ACHN (cell line): ENCODE measurements around the gene ANKRD27.
"Not testable (repeated sequence)": the region's sequence is repeated elsewhere in the genome, so short reads cannot be mapped to it uniquely, and the experiment has no call there.

Experiments used
- DNase-seq: peaks from one replicate; pipeline ENCODE4 v3.0.0-alpha.2; 2015
- in situ Hi-C: cut with HindIII; loops from 2 replicates; pipeline ENCODE4 v1.10.0; 2017; ENCODE audit warnings: low sequenced_read_pairs, low pct_ligation_motif_present, low pct_unique_long_range_greater_than_20kb

The ANKRD27 gene

GRCh38 chr19:32674931-32675719 lies at the start of gene ANKRD27:
Gene ANKRD27, minus strand, starts transcription at chr19:32675180. Its CDS starts 16,165 bp downstream, at chr19:32659015.
- in situ Hi-C loops: no loop called here
- DNase-seq: peak; percentile 97

GRCh38 chr19:32720936-32721250 lies 45.9 kb upstream of the ANKRD27 start:
- no peak for DNase-seq
- in situ Hi-C loops: no loop called here

GRCh38 chr19:32720216-32720935 lies 45.4 kb upstream of the ANKRD27 start:
- DNase-seq: no peak
- in situ Hi-C loops: no loop called here

GRCh38 chr19:32719611-32720059 lies 44.7 kb upstream of the ANKRD27 start, which contains the start of gene TDRD12:
Gene TDRD12, plus strand, starts transcription at chr19:32719767. Its CDS starts 306 bp downstream, at chr19:32720073.
- in situ Hi-C loops: no loop called here
- DNase-seq: no peak

GRCh38 chr19:32718286-32718685 lies 43.3 kb upstream of the ANKRD27 start:
- in situ Hi-C loops: no loop called here
- no peak for DNase-seq

- no peak for DNase-seq
- in situ Hi-C loops: no loop called here
These were observed 42.5 kb upstream of the ANKRD27 start for GRCh38 chr19:32717496-32717895.

- in situ Hi-C loops: not testable (repeated sequence)
These were observed 41.2 kb upstream of the ANKRD27 start for GRCh38 chr19:32716203-32716602.

GRCh38 chr19:32711747-32712146 lies 36.8 kb upstream of the ANKRD27 start:
- no peak for DNase-seq
- in situ Hi-C loops: no loop called here

More at GRCh38 chr19:32716203-32716602, 41.2 kb upstream of the ANKRD27 start:
- DNase-seq: not testable (repeated sequence)

GRCh38 chr19:32709032-32709431 lies 34.1 kb upstream of the ANKRD27 start:
- in situ Hi-C loops: no loop called here
- no peak for DNase-seq

GRCh38 chr19:32708457-32708856 lies 33.5 kb upstream of the ANKRD27 start:
- no peak for DNase-seq
- in situ Hi-C loops: no loop called here

- in situ Hi-C loops, DNase-seq: not testable (repeated sequence)
These were observed 29.0 kb upstream of the ANKRD27 start for GRCh38 chr19:32704006-32704405.

GRCh38 chr19:32702010-32702409 lies 27.0 kb upstream of the ANKRD27 start:
- DNase-seq: no peak
- in situ Hi-C loops: no loop called here

- in situ Hi-C loops, DNase-seq: not testable (repeated sequence)
These were observed 25.1 kb upstream of the ANKRD27 start for GRCh38 chr19:32700129-32700528.

- in situ Hi-C loops, DNase-seq: not testable (repeated sequence)
These were observed 21.8 kb upstream of the ANKRD27 start for GRCh38 chr19:32696771-32697170.

GRCh38 chr19:32695506-32695905 lies 20.5 kb upstream of the ANKRD27 start:
- DNase-seq, in situ Hi-C loops: not testable (repeated sequence)

GRCh38 chr19:32694851-32695250 lies 19.9 kb upstream of the ANKRD27 start:
- DNase-seq, in situ Hi-C loops: not testable (repeated sequence)

GRCh38 chr19:32694316-32694715 lies 19.3 kb upstream of the ANKRD27 start:
- DNase-seq, in situ Hi-C loops: not testable (repeated sequence)

- in situ Hi-C loops: not testable (repeated sequence)
- peak; percentile 13 for DNase-seq
These were observed 18.4 kb upstream of the ANKRD27 start for GRCh38 chr19:32693151-32694108.

GRCh38 chr19:32692727-32693061 lies 17.7 kb upstream of the ANKRD27 start:
- in situ Hi-C loops: no loop called here
- DNase-seq: no peak
